ENCODE measurements around the gene BBS5.
"Not testable (repeated sequence)": the region's sequence is repeated elsewhere in the genome, so short reads cannot be mapped to it uniquely, and the experiment has no call there.

Gene BBS5

DNA sequence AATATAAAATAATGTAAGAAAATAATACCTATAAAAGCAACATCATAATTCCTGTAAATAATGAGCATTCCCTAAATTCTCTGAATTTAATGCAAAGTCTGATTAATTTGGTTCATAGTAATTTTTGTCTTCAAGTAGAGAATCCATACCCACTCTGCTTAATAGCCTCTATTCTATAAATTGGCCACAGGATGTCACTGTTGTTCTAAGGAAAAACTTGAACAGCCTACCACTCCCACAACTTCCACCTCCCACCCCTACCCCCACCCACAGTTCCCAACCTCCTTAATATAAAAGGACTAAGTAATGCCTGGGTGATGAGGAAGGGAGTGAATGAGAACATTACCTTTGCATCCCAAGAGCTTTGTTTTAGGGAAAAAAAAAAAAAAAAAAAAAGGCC lies 27.2 kb upstream of the BBS5 start:
- TF ChIP-seq, protein P1, sequence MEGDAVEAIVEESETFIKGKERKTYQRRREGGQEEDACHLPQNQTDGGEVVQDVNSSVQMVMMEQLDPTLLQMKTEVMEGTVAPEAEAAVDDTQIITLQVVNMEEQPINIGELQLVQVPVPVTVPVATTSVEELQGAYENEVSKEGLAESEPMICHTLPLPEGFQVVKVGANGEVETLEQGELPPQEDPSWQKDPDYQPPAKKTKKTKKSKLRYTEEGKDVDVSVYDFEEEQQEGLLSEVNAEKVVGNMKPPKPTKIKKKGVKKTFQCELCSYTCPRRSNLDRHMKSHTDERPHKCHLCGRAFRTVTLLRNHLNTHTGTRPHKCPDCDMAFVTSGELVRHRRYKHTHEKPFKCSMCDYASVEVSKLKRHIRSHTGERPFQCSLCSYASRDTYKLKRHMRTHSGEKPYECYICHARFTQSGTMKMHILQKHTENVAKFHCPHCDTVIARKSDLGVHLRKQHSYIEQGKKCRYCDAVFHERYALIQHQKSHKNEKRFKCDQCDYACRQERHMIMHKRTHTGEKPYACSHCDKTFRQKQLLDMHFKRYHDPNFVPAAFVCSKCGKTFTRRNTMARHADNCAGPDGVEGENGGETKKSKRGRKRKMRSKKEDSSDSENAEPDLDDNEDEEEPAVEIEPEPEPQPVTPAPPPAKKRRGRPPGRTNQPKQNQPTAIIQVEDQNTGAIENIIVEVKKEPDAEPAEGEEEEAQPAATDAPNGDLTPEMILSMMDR (IDR thresholded peaks at IDR 0.05; ENCODE audit: low read depth, low read length): no peak
- no peak overlapping the region for H3K4me3 ChIP-seq (ENCODE audit: low read depth, low read length)

DNA sequence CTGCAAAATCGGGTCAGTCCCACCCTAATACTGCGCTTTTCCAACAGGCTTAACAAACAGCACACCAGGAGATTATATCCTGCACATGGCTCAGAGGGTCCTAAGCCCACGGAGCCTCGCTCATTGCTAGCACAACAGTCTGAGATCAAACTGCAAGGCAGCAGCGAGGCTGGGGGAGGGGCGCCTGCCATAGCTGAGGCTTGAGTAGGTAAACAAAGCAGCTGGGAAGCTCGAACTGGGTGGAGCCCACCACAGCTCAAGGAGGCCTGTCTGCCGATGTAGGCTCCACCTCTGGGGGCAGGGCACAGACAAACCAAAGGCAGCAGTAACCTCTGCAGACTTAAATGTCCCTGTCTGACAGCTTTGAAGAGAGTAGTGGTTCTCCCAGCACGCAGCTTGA lies 26.2 kb upstream of the BBS5 start:
- H3K4me3 ChIP-seq (ENCODE audit: low read depth, low read length): not testable (repeated sequence)

DNA sequence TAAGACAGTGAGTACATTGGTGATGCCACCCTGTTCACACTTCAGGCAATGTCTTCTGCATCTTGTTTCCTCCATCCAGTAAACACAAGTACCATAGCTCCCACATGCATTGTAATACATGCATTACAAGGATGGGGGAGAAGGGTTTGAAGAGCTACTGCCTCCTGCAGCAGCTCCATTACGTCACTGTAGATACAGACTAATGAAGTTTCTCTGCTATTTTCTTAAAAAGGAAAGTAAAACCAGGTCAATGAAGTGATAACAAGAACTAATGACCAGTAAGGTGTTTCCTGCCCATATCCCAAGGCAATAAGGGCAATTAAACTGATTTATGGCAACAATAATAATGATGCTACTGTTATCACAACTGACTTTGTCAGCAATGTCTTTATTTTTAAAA lies 18.2 kb upstream of the BBS5 start:
- TF ChIP-seq, protein P1 (IDR thresholded peaks at IDR 0.05; ENCODE audit: low read depth, low read length): no peak

DNA sequence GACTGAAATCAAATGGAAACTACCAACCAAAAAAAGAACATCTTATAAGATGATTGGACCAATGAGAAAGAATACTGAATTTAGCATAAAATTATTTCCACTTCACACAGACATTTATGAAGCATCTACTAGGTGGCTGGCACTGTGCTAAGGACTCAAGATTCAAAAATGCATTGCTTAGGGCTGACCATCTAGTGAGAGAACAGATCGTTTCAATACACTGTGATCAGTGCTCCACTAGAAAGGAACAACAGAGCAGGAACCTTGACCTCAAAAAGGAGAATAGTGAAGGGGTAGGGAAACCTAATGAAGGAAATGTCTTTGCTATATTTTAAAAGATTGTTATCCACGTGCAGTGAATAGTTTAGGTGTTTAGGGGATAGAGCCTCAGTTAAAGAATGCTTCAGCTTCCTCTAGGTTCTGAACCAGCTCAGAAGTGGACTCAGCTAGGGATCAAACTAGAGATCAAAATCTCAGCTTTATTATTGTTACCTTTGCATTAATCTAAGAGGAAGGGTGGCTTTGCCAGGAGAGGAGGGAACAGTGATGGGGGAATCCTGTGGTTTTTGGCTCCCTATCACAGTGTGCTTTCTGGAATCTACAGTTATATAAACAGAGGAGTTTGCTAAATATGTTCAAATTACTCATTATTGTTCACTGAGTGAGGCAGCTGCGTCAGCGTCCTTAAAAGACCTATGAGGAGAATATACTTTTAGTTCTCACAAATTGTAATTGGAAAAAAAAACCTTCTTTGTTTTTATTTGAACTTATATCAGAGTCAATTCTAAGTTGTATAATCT lies 16.2 kb upstream of the BBS5 start:
- no peak overlapping the region for H3K4me3 ChIP-seq (ENCODE audit: low read depth, low read length)
- TF ChIP-seq, protein P1 (IDR thresholded peaks at IDR 0.05; ENCODE audit: low read depth, low read length): no peak

More for the DNA sequence above, 18.2 kb upstream of the BBS5 start:
- no peak overlapping the region for H3K4me3 ChIP-seq (ENCODE audit: low read depth, low read length)

DNA sequence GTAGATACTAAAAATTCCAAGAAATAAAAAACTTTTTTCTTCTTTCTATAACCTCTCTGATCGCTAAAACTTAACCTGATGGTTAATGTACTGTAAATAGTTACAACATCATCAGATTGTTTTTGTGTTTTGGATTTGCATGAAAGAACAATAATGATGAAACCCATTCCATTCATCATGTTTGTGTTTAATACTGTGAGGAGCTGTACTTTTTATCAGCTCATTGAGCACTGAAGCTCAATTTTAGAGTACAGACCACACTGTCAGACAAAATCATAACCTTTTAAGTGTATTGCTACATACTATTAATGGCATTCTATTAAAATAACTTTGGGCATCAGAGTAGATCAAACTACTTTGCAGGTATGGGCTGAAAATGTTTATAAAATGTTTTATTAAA lies 14.8 kb upstream of the BBS5 start:
- no peak overlapping the region for H3K4me3 ChIP-seq (ENCODE audit: low read depth, low read length)
- TF ChIP-seq, protein P1 (IDR thresholded peaks at IDR 0.05; ENCODE audit: low read depth, low read length): no peak

DNA sequence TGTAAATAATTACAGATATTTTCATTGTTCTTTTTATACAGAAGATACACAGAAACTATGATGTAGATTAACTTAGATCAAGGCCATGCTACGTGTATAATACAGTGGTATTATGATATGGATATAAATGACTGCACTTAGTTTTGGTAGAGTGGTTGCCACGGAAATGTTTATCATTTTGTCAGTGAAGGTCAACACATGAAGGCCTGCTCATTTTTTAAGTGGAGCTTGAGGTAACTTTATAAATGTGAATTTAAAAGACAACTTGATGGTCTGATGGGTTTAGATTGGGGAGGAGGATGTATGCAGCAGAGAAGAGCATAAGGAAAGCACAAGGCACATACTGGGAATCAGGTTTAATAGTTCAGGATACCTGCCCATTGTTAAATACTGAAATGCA lies 14.4 kb upstream of the BBS5 start:
- TF ChIP-seq, protein P1 (IDR thresholded peaks at IDR 0.05; ENCODE audit: low read depth, low read length): no peak

DNA sequence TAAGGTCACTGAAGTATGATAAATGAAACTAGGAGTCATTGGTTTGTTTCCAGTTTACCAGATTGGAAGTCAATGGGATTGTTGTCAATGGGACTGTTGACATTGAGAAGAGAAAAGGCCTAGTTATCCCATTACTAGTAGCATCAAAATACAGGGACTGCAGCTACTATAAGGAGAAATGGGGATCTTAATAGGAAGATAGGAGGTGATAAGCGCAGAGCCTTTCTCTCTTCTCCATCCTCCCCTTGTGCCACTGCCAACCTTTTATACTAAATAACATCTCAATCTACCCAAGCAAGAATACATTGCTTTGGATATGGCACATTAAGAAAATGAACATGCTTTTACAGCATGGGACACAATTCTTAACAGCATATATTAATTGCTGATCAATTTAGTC lies 10.5 kb upstream of the BBS5 start:
- H3K4me3 ChIP-seq (ENCODE audit: low read depth, low read length): no peak overlapping the region
- TF ChIP-seq, protein P1 (IDR thresholded peaks at IDR 0.05; ENCODE audit: low read depth, low read length): no peak

More for the DNA sequence above, 14.4 kb upstream of the BBS5 start:
- no peak overlapping the region for H3K4me3 ChIP-seq (ENCODE audit: low read depth, low read length)
